C1 segment of cervical spinal cord (tissue), 14 donors: ENCODE data around the gene HOXD10.

ENCODE experiments used
- DNase-seq, 14 donors: peaks; one replicate each; lab custom pipeline; 2025; lab: John Stamatoyannopoulos, UW

The HOXD10 gene

DNA sequence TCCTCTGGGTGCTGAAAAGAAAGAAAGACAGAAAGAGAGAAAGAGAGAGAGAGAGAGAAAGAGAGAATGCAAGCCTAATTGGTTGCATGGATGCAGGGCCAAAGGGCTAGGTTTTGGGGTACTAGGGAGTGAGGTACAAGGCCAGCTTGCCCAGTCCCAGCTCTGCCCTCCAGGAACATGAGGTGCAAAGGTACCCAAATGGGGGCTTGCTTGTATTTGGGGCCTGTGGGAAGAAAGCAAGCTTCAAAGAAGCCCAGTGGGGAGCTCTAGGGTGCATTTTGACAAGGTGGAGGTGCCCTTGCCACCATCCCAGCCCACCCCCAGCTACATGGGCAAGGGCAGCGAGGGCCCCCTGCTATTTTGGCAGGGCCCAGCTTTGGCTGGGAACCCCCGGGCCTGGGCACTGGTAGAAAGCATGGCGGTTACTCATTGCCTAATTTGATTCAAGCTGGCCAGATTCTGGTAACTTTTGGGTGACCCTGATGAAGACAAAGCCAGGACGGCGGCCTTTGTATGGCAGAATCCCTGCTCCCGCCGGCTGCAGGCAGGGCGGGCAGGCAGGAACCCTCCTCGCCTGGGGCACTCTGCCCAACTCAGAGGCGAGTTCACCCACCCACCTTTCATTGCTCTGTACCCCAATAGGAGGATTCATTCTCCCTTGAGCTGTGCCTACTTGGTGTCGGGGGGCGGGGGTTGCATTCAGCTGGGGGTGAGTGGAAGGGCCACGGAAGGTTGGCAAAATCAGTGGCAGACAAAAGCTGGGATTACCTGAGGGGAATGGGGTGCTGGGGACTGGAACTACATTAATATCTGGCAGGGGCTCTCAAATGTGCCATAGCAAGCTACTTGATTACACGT is 34.2 kb downstream of the HOXD10 start:
- peak in 1 of 14 donors; percentile 34 for DNase-seq

DNA sequence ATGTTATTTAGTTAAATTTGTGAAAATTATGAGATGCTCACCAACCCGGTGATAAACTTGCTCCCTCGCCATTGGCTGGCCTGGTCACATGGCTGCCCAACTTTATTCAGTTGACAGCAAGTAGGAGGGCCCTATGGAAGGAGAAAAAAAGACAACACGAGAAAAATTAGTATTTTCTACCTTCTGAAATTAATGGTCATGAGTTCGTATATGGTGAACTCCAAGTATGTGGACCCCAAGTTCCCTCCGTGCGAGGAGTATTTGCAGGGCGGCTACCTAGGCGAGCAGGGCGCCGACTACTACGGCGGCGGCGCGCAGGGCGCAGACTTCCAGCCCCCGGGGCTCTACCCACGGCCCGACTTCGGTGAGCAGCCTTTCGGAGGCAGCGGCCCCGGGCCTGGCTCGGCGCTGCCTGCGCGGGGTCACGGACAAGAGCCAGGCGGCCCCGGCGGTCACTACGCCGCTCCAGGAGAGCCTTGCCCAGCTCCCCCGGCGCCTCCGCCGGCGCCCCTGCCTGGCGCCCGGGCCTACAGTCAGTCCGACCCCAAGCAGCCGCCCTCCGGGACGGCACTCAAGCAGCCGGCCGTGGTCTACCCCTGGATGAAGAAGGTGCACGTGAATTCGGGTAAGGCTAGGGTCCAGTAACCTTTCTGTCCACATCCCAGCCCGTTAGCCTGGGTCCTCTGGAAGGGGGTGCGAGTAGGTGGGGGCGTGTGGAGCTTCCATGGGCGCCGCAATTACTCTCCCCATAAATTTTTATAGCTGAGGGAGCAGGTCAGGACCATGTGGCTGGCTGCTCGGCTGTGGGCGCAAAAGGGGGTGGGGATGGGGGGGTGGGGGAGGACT is 35.1 kb downstream of the HOXD10 start, which contains the start of gene HOXD4:
HOXD4 (plus strand) TSS at position 109 of the 846 bp plus-strand sequence; CDS start at position 193, 84 bp downstream.
- DNase-seq, result peak in 7 of 14 donors; percentile 20 to 65 (median 41)

GRCh38 chr2:176152350-176153181 is 36.0 kb downstream of the HOXD10 start:
- no peak for DNase-seq

DNA sequence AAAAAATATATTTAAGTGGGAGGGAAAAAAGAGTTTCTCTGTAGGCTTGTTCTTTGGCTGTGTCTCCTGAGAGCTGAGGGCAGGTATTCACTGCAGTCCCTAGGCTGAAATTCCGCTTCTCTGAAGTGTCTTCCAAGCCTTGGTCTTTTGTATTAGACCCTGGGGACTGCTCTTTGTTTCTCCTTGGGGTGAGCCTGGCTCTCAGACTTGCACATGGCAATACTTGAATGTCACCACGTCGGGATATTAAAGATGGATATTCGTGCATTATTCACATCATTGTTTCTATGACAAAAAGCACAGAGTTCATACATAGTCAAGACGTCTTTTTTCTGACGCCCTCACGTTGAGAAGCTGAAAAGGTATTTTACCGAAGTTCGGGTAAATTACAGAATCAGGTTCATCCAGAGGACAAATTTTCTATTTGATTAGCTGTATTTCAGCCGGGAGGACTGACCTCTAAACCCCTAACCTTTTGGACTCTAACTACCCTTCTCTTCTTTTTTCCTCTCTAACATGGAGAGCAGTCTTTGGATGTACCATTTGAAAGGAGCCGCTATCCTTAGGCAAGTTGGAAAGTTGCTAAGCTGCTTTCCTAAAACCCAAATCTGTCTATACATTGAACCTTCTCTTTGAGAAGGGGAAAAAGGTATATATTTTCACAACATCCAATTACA is 38.1 kb downstream of the HOXD10 start:
- DNase-seq, result no peak

DNA sequence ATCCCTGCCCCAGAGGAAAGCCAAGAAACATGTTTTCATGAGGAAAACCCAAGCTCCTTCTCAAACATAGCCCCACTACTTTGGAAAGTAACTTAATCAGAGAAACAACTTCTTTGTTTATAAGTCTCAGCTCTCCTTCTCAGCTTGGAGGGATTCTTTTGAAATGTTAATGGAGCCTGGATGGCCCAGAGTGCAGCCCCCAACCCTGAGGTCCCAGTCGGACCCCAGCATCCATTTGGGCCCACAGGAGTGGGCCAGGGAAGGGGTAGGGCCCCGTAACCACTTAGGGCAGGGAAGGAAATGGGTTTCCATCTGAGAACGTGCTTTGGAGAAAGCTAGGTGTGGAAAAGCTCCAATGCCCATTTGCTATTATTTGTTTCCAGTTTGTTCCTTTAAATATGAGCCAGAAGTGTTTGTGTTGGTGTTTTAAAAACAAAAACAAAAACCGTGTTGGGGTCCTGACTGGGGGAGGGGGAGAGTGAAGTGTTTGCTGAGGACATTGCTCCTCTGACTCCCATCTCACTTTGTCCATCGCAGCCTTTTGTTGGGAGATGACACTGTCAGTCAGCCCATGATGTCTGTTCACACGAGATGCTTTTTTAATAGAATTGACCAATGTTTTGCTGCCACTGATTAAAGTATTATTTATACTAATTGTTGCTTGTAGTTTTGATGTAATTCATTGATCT is 38.9 kb downstream of the HOXD10 start:
- no peak for DNase-seq

DNA sequence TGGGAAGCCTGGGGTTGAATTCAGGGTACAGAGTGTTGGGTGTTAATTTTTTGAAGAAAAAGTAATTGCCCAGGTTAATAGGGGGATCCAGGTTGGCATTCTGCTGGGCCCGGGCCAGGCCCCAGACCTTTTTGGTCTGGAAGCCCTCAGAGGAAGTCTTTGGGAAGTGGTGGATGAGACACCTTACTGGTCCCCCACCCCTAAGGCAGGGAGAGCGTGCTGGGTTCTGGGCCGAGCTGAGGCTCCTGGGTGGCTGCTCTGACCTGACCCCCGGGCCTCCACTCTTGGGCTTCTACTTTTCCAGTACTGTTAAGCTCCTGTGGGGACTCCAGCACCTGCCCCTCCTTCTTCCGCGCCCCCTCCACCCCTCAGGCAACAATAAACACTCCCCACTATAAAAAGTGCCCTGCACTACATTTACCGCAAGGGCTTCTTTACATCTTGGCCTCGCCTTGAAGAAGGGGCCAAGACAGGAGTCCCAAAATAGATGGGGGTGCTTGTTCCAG is 39.8 kb downstream of the HOXD10 start:
- no peak for DNase-seq

- DNase-seq, result no peak
These were observed 40.4 kb downstream of the HOXD10 start, which contains the start of gene HOXD3 for GRCh38 chr2:176156807-176157498. Gene HOXD3, plus strand, starts transcription at chr2:176157307. Its CDS starts 11,808 bp downstream, at chr2:176169115.

DNA sequence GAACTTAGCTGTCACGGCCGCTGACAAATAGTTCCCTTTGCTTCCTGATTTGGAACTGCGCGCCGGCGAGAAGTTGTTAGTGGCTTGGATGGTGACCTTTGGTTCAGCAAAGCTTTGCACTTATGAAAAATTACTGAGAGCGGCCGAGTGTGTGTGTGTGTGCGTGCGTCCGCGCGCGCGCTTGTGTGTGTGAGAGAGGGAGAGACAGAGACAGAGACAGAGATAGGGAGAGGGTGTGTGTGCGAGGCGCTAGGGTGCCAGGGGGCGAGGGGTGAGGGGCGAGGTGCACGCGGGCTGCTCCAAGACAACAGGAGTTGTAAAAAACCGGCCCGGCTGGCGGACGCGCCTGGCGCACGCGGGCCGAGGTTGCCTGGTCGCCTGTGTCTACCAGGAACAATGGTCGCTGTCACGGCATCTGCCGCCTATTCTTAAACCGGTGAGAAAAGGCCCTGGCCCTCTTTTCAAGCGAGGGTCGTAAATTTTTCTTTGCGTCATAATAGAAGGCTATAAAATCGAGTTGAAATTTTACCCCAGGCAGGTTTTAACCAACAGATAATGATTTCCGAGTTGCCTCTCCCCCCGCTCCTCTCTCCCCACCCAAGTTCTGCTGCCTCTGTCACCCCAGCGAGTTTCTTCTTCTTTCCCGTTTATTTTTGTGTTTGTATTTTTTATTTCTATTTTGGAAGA is 41.1 kb downstream of the HOXD10 start:
- DNase-seq, result peak in 4 of 14 donors; percentile 30 to 48 (median 34)

DNA sequence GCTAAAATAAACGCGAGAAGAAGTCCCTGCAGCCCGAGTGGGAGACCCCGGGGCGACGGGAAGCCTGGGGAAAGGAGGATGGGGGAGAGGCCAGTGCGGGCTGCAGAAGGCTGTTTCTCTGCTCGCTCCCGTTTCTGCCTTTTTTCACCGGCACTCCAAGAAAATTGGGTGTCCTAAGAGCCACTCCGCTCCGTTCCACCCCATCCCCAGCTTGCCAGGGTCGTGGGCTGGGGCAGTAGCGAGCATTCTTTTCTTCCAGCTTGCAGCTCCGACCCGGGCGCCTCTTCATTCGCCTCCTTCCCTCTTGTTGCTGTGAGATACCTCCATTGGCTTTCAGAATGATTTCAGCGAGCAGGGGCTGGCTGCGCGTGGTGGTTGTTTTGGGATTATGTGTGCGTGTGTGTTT is 41.6 kb downstream of the HOXD10 start:
- peak in 2 of 14 donors; percentile 25 to 28 for DNase-seq

GRCh38 chr2:176158855-176159662 is 42.5 kb downstream of the HOXD10 start:
- peak in 1 of 14 donors; percentile 55 for DNase-seq

GRCh38 chr2:176159663-176160250 is 43.2 kb downstream of the HOXD10 start:
- no peak for DNase-seq

- DNase-seq, result peak in 3 of 14 donors; percentile 20 to 41 (median 26)
These were observed 43.8 kb downstream of the HOXD10 start for GRCh38 chr2:176160251-176160985.

- DNase-seq, result no peak
These were observed 44.6 kb downstream of the HOXD10 start for GRCh38 chr2:176160986-176161824.

DNA sequence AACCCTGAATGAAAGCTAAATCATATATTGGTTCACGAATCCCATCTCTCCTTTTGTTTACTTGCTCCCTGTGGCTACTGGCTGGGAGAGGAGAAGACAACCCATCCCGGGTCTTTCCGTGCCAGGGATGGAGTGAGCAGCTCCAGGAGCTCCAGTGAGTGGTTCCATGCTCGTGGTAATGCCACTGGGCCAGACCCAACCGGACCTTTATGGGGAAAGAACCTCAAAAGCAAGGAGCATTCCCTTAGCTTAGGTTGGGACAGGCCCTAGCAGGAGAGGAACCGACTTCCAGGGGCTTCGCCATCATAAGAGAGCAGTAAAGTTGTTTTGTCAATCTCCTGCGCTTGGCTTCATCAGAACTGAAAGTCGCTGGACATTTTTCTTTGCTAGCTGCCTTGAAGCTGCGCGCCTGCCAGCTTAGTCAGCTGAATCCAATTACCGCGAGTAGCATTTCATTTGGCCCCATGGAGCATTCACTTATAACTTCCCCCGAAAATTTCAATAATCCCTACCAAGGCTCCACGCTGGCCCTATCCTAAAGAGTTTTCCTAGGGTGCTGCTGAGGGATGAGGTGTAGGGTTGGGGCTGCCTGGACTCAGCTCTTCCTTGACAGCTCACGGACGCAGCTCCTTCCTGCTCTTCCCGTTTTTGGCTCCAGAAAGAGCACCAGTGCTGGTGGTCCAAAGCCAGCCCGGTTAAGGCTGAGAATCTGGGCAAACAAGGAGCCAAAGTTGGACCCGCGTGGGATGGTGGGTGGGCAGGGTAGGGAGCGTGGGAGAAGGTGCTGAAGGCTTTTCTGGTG is 45.4 kb downstream of the HOXD10 start:
- peak in 3 of 14 donors; percentile 21 to 23 (median 22) for DNase-seq
